Measurements from ENCODE around the gene HTT. TPM values are rescaled to one million over a fixed set of nuclear protein-coding genes. Genes with fewer than 3 reads are reported as not detected.
A peak's percentile ranks its signal among the peaks of the same experiment; 100 is the strongest.

The HTT gene
- total and polyA plus RNA-seq, 4 experiments from 2014 or later, result 0.57 to 67.7 (median 33.5) TPM

- DNase-seq, result no peak
- Histone ChIP-seq H3K27me3 (ENCODE audit: insufficient read depth, low read length) (no peaks in the 10 kb centered on the region), H3K4me1 (ENCODE audit: insufficient read depth, low read length) (no peaks in the 10 kb centered on the region), H3K9me3 (ENCODE audit: control insufficient read depth in 1 of 2, low read length in 2 of 2) (no peaks in the 10 kb centered on the region), H3K27ac (ENCODE audit: low read depth, low read length) (no peak overlapping the region), H3K4me3 (ENCODE audit: low read length in 2 of 2) (no peak overlapping the region), H3K36me3 (ENCODE audit: insufficient read depth, low read length) (no peaks in the 10 kb centered on the region)
- Mint-ChIP-seq H3K27ac (no peak overlapping the region), H3K9me3 (peaks cover 0 to 4% (median 0%) of the 10 kb centered on the region in 8 donors), H3K4me1 (no peaks in the 10 kb centered on the region), H3K36me3 (no peaks in the 10 kb centered on the region), H3K4me3 (no peak overlapping the region), H3K27me3 (no peaks in the 10 kb centered on the region)
- ChIA-PET POLR2A (ENCODE audit: partially characterized antibody) (no interaction called here), CTCF (ENCODE audit: partially characterized antibody) (interaction anchor here (1.2 kb wide), 1 partner anchor 11 kb away, joined by 3 read pairs; no protein-coding TSS in a partner anchor)
- intact Hi-C loops (cut with micrococcal nuclease), result no loop called here
Observed at GRCh38 chr4:3262208-3263052, 187.9 kb downstream of the HTT start.

- H3K36me3 Mint-ChIP-seq, result no peaks in the 10 kb centered on the region
- no peaks in the 10 kb centered on the region for H3K4me1 Mint-ChIP-seq
- no peaks in the 10 kb centered on the region for H3K27me3 Mint-ChIP-seq
- Histone ChIP-seq H3K4me3 (ENCODE audit: low read length in 2 of 2) (no peak overlapping the region), H3K27me3 (ENCODE audit: insufficient read depth, low read length) (no peaks in the 10 kb centered on the region), H3K9me3 (ENCODE audit: control insufficient read depth in 1 of 2, low read length in 2 of 2) (no peaks in the 10 kb centered on the region), H3K27ac (ENCODE audit: low read depth, low read length) (no peak overlapping the region), H3K4me1 (ENCODE audit: insufficient read depth, low read length) (no peaks in the 10 kb centered on the region), H3K36me3 (ENCODE audit: insufficient read depth, low read length) (no peaks in the 10 kb centered on the region)
- no peak for DNase-seq
- ChIA-PET POLR2A (ENCODE audit: partially characterized antibody) (no interaction called here), CTCF (ENCODE audit: partially characterized antibody) (interaction anchor here (1.2 kb wide), 1 partner anchor 10 kb away, joined by 3 read pairs; no protein-coding TSS in a partner anchor)
- peak overlapping the region in 2 of 7 donors; percentile 57 to 62 for H3K27ac Mint-ChIP-seq
- intact Hi-C loops (cut with micrococcal nuclease), result no loop called here
- no peak overlapping the region for H3K4me3 Mint-ChIP-seq
- H3K9me3 Mint-ChIP-seq, result peaks cover 0 to 4% (median 0%) of the 10 kb centered on the region in 8 donors
Observed at GRCh38 chr4:3263053-3263875, 188.8 kb downstream of the HTT start.

GRCh38 chr4:3263876-3264193 is 189.4 kb downstream of the HTT start:
- DNase-seq, result no peak
- Histone ChIP-seq H3K27ac (ENCODE audit: low read depth, low read length) (no peak overlapping the region), H3K9me3 (ENCODE audit: control insufficient read depth in 1 of 2, low read length in 2 of 2) (no peaks in the 10 kb centered on the region), H3K4me1 (ENCODE audit: insufficient read depth, low read length) (no peaks in the 10 kb centered on the region), H3K36me3 (ENCODE audit: insufficient read depth, low read length) (no peaks in the 10 kb centered on the region), H3K4me3 (ENCODE audit: low read length in 2 of 2) (no peak overlapping the region), H3K27me3 (ENCODE audit: insufficient read depth, low read length) (no peaks in the 10 kb centered on the region)
- Mint-ChIP-seq H3K36me3 (no peaks in the 10 kb centered on the region), H3K4me3 (no peak overlapping the region), H3K27ac (no peak overlapping the region), H3K4me1 (no peaks in the 10 kb centered on the region), H3K27me3 (no peaks in the 10 kb centered on the region), H3K9me3 (peaks cover 0 to 4% (median 0%) of the 10 kb centered on the region in 8 donors)
- ChIA-PET CTCF (ENCODE audit: partially characterized antibody) (interaction anchor here (1.2 kb wide), 1 partner anchor 9 kb away, joined by 3 read pairs; no protein-coding TSS in a partner anchor), POLR2A (ENCODE audit: partially characterized antibody) (no interaction called here)
- intact Hi-C loops (cut with micrococcal nuclease), result no loop called here

GRCh38 chr4:3266076-3266475 is 191.6 kb downstream of the HTT start:
- no peaks in the 10 kb centered on the region for H3K27me3 ChIP-seq (ENCODE audit: insufficient read depth, low read length)
- DNase-seq, result no peak
- H3K27ac Mint-ChIP-seq, result no peak overlapping the region
- intact Hi-C loops (cut with micrococcal nuclease), result no loop called here
- no peaks in the 10 kb centered on the region for H3K4me1 Mint-ChIP-seq
- no peaks in the 10 kb centered on the region for H3K36me3 ChIP-seq (ENCODE audit: insufficient read depth, low read length)
- H3K4me1 ChIP-seq (ENCODE audit: insufficient read depth, low read length), result no peaks in the 10 kb centered on the region
- POLR2A ChIA-PET (ENCODE audit: partially characterized antibody), result no interaction called here
- no peak overlapping the region for H3K4me3 Mint-ChIP-seq
- CTCF ChIA-PET (ENCODE audit: partially characterized antibody), result no interaction called here
- no peak overlapping the region for H3K4me3 ChIP-seq (ENCODE audit: low read length in 2 of 2)
- H3K9me3 ChIP-seq (ENCODE audit: control insufficient read depth in 1 of 2, low read length in 2 of 2), result no peaks in the 10 kb centered on the region
- H3K9me3 Mint-ChIP-seq, result peaks cover 0 to 4% (median 0%) of the 10 kb centered on the region in 8 donors
- no peak overlapping the region for H3K27ac ChIP-seq (ENCODE audit: low read depth, low read length)
- no peaks in the 10 kb centered on the region for H3K36me3 Mint-ChIP-seq
- H3K27me3 Mint-ChIP-seq, result no peaks in the 10 kb centered on the region

- Mint-ChIP-seq H3K4me1 (no peaks in the 10 kb centered on the region), H3K27me3 (peaks cover 0 to 1% of the 10 kb centered on the region in 2 donors), H3K9me3 (peaks cover 0 to 4% (median 0%) of the 10 kb centered on the region in 8 donors), H3K4me3 (no peak overlapping the region), H3K36me3 (no peaks in the 10 kb centered on the region), H3K27ac (no peak overlapping the region)
- no peaks in the 10 kb centered on the region for H3K36me3 ChIP-seq (ENCODE audit: insufficient read depth, low read length)
- H3K4me3 ChIP-seq (ENCODE audit: low read length in 2 of 2), result no peak overlapping the region
- no peaks in the 10 kb centered on the region for H3K4me1 ChIP-seq (ENCODE audit: insufficient read depth, low read length)
- ChIA-PET POLR2A (ENCODE audit: partially characterized antibody) (no interaction called here), CTCF (ENCODE audit: partially characterized antibody) (no interaction called here)
- intact Hi-C loops (cut with micrococcal nuclease), result no loop called here
- H3K27me3 ChIP-seq (ENCODE audit: insufficient read depth, low read length), result no peaks in the 10 kb centered on the region
- H3K9me3 ChIP-seq (ENCODE audit: control insufficient read depth in 1 of 2, low read length in 2 of 2), result no peaks in the 10 kb centered on the region
- H3K27ac ChIP-seq (ENCODE audit: low read depth, low read length), result no peak overlapping the region
- DNase-seq, result no peak
Observed at GRCh38 chr4:3267576-3268394, 193.3 kb downstream of the HTT start.

- Histone ChIP-seq H3K36me3 (ENCODE audit: insufficient read depth, low read length) (no peaks in the 10 kb centered on the region), H3K4me3 (ENCODE audit: low read length in 2 of 2) (no peak overlapping the region), H3K27ac (ENCODE audit: low read depth, low read length) (no peak overlapping the region), H3K9me3 (ENCODE audit: control insufficient read depth in 1 of 2, low read length in 2 of 2) (no peaks in the 10 kb centered on the region), H3K27me3 (ENCODE audit: insufficient read depth, low read length) (no peaks in the 10 kb centered on the region), H3K4me1 (ENCODE audit: insufficient read depth, low read length) (no peaks in the 10 kb centered on the region)
- no peak overlapping the region for H3K27ac Mint-ChIP-seq
- no peaks in the 10 kb centered on the region for H3K36me3 Mint-ChIP-seq
- peaks cover 0 to 7% (median 0%) of the 10 kb centered on the region in 8 donors for H3K9me3 Mint-ChIP-seq
- ChIA-PET POLR2A (ENCODE audit: partially characterized antibody) (no interaction called here), CTCF (ENCODE audit: partially characterized antibody) (no interaction called here)
- intact Hi-C loops (cut with micrococcal nuclease), result no loop called here
- DNase-seq, result no peak
- H3K27me3 Mint-ChIP-seq, result peaks cover 0 to 1% of the 10 kb centered on the region in 2 donors
- no peaks in the 10 kb centered on the region for H3K4me1 Mint-ChIP-seq
- no peak overlapping the region for H3K4me3 Mint-ChIP-seq
Observed at GRCh38 chr4:3268395-3269104, 194.1 kb downstream of the HTT start.

Data from CD4-positive, alpha-beta memory T cell (primary cell).